Endodermal cell (in vitro differentiated cells): ENCODE results near the gene CUL2. TPM values are rescaled to one million over a fixed set of nuclear protein-coding genes. Genes with fewer than 3 reads are reported as not detected.

Experiments
- DNase-seq: peaks from one replicate; pipeline ENCODE4 v3.0.0-alpha.2; 2017
- H3K27ac ChIP-seq: 2 replicates; pipeline ENCODE4 v1.5.1; 2013; ENCODE audit warnings: mild to moderate bottlenecking, low read depth, low read length, moderate library complexity
- H3K27me3 ChIP-seq: 2 replicates; pipeline ENCODE4 v1.6.1; 2013; ENCODE audit warnings: mild to moderate bottlenecking, low read length, moderate library complexity; ENCODE audit not compliant: insufficient read depth, control insufficient read depth, poor library complexity, severe bottlenecking
- H3K36me3 ChIP-seq: 2 replicates; pipeline ENCODE4 v1.7.0; 2013; ENCODE audit warnings: mild to moderate bottlenecking, low read length, moderate library complexity; ENCODE audit not compliant: control insufficient read depth, insufficient read depth
- H3K4me1 ChIP-seq: one replicate; pipeline ENCODE4 v1.7.0; 2013; ENCODE audit warnings: low read length; ENCODE audit not compliant: control insufficient read depth, insufficient read depth
- H3K4me3 ChIP-seq: 2 replicates; pipeline ENCODE4 v1.5.1; 2013; ENCODE audit warnings: mild to moderate bottlenecking, low read length, moderate library complexity
- H3K9ac ChIP-seq: 2 replicates; pipeline ENCODE4 v1.6.1; 2013; ENCODE audit warnings: mild to moderate bottlenecking, low read length, moderate library complexity; ENCODE audit not compliant: poor library complexity, severe bottlenecking; ENCODE audit errors: extremely low read depth
- H3K9me3 ChIP-seq: 2 replicates; pipeline ENCODE4 v1.6.1; 2013; ENCODE audit warnings: mild to moderate bottlenecking, low read length, moderate library complexity; ENCODE audit not compliant: control insufficient read depth
- H3K27ac Mint-ChIP-seq: 2 replicates; pipeline ENCODE4 v1.8.0; 2020; ENCODE audit warnings: mixed read lengths
- H3K27me3 Mint-ChIP-seq: 2 replicates; pipeline ENCODE4 v1.8.0; 2021; ENCODE audit warnings: mild to moderate bottlenecking, mixed read lengths; ENCODE audit not compliant: insufficient read depth
- H3K36me3 Mint-ChIP-seq: 2 replicates; pipeline ENCODE4 v1.8.0; 2020; ENCODE audit warnings: low read depth, mixed read lengths
- H3K4me1 Mint-ChIP-seq: 2 replicates; pipeline ENCODE4 v1.8.0; 2020; ENCODE audit warnings: mixed read lengths
- H3K4me3 Mint-ChIP-seq: 2 replicates; pipeline ENCODE4 v1.8.0; 2020; ENCODE audit warnings: mild to moderate bottlenecking, moderate library complexity, mixed read lengths
- H3K9me3 Mint-ChIP-seq: 2 replicates; pipeline ENCODE4 v1.8.0; 2020; ENCODE audit warnings: mild to moderate bottlenecking, mixed read lengths
- WGBS, 2 experiments: methylation state at CpG; one replicate each; pipeline versions ENCODE4 v1.1.5 to v1.1.7; 2013; ENCODE audit warnings: missing lambda C conversion rate in 2 of 2, mixed read lengths in 1 of 2; ENCODE audit not compliant: insufficient coverage in 1 of 2, insufficient read length in 1 of 2; 5-methylcytosine and 5-hydroxymethylcytosine counted together
- total RNA-seq, 2 donors: library from RNA; stranded (reverse); fragmentation: NEBNext Ultra II Directional in 1 of 2; extraction: Animal tissue kit (Norgen Biotek cat#: 25700) in 1 of 2; gene quantifications; 2 replicates in 1 of 2; 3 replicates in 1 of 2; pipeline ENCODE4 v1.2.1, GENCODE V29; 2021
- TF ChIP-seq, protein P1 (sequence below): fragments of 200-600 bp; sonication (generic); conservative IDR thresholded peaks from 2 replicates; pipeline ENCODE4 v1.5.0; 2021; ENCODE audit warnings: antibody characterized with exemption, mild to moderate bottlenecking

CUL2 gene
- total RNA-seq, 2 donors from 2014 or later: 39.2 to 41.5 TPM

DNA sequence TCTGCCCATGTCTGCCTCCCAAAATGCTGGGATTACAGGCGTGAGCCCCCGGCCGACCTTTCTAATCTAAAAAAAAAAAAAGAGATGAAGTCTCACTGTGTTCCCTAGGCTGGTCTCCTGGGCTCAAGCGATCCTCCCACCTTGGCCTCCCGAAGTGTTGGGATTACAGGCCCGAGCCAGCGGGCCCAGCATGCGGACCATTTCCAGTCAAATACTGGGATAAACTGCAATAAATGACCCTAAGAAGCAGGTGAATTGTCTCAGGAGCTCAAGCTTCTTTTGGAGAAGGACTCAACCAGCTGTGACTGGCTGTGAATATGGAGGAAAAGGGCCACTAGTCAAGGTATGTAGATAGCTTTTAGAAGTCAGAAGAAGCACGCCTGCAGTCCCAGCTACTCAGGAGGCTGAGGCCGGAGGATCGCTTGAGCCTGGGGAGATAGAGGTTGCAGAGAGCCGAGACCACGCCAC lies 36.0 kb upstream of the CUL2 start:
- Mint-ChIP-seq H3K4me1 (peaks cover 5% of the 10 kb centered on the region), H3K27me3 (no peaks in the 10 kb centered on the region), H3K36me3 (peaks cover 5% of the 10 kb centered on the region), H3K4me3 (peak overlapping the region; percentile 91), H3K9me3 (peaks cover 2% of the 10 kb centered on the region), H3K27ac (peak overlapping the region; percentile 88)
- TF ChIP-seq, protein P1, sequence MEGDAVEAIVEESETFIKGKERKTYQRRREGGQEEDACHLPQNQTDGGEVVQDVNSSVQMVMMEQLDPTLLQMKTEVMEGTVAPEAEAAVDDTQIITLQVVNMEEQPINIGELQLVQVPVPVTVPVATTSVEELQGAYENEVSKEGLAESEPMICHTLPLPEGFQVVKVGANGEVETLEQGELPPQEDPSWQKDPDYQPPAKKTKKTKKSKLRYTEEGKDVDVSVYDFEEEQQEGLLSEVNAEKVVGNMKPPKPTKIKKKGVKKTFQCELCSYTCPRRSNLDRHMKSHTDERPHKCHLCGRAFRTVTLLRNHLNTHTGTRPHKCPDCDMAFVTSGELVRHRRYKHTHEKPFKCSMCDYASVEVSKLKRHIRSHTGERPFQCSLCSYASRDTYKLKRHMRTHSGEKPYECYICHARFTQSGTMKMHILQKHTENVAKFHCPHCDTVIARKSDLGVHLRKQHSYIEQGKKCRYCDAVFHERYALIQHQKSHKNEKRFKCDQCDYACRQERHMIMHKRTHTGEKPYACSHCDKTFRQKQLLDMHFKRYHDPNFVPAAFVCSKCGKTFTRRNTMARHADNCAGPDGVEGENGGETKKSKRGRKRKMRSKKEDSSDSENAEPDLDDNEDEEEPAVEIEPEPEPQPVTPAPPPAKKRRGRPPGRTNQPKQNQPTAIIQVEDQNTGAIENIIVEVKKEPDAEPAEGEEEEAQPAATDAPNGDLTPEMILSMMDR: no peak
- no peaks in the 10 kb centered on the region for H3K9me3 ChIP-seq
- WGBS, 2 experiments: 81 to 86% methylated on average over 9 to 13 of the region's 13 CpGs
- no peaks in the 10 kb centered on the region for H3K36me3 ChIP-seq
- DNase-seq: no peak
- no peaks in the 10 kb centered on the region for H3K4me1 ChIP-seq
- no peaks in the 10 kb centered on the region for H3K27me3 ChIP-seq
- H3K27ac ChIP-seq: no peak overlapping the region
- peak overlapping the region; percentile 45 for H3K9ac ChIP-seq
- H3K4me3 ChIP-seq: peak overlapping the region; percentile 87

DNA sequence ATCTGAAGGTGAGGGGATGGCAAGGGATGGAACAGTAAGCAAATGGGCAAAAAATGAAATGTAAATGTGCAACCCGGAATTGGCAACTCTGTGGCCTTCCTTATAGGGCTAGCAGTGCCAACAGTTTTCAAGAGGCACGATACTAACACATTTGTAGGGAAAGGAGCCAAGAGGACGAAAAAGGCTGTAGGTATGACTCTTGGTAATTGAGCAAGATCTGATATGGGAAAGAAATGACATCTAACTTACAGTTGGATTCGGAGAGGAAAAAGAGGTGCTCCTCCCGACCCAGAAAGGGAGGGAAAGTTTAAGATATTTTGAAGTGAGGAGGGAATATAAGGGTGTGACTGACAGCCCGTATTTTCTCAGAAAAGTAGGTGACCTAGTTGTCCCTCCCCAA lies 34.4 kb upstream of the CUL2 start:
- Mint-ChIP-seq H3K27me3 (no peaks in the 10 kb centered on the region), H3K4me3 (no peak overlapping the region), H3K9me3 (peaks cover 2% of the 10 kb centered on the region), H3K27ac (no peak overlapping the region), H3K4me1 (peaks cover 5% of the 10 kb centered on the region), H3K36me3 (peaks cover 5% of the 10 kb centered on the region)
- no peaks in the 10 kb centered on the region for H3K4me1 ChIP-seq
- TF ChIP-seq, protein P1: no peak
- no peak overlapping the region for H3K9ac ChIP-seq
- no peak overlapping the region for H3K27ac ChIP-seq
- H3K9me3 ChIP-seq: no peaks in the 10 kb centered on the region
- no peaks in the 10 kb centered on the region for H3K36me3 ChIP-seq
- DNase-seq: no peak
- 91 to 98% methylated on average over 5 to 6 of the region's 6 CpGs for WGBS, 2 experiments
- no peaks in the 10 kb centered on the region for H3K27me3 ChIP-seq
- H3K4me3 ChIP-seq: no peak overlapping the region

DNA sequence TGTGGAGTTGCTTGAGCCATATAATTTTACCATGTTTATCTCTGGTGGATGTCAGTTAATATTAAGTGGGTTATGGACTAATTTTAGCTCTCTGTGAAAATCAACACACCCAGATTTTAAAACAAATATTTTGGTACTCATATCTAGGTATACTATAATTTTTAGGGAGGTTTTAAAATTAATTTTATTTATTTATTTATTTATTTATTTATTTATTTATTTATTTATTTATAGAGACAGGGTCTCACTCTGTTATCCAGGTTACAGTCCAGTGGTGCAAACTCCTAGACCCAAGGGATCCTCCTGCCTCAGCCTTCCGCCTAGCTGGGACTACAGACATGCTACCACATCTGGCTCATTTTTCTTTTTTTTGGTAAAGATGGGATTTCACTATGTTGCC lies 29.2 kb upstream of the CUL2 start:
- Histone ChIP-seq H3K4me3 (no peak overlapping the region), H3K36me3 (no peaks in the 10 kb centered on the region), H3K27ac (no peak overlapping the region), H3K27me3 (no peaks in the 10 kb centered on the region), H3K4me1 (no peaks in the 10 kb centered on the region), H3K9me3 (no peaks in the 10 kb centered on the region), H3K9ac (no peak overlapping the region)
- no peak for DNase-seq
- Mint-ChIP-seq H3K27ac (no peak overlapping the region), H3K27me3 (no peaks in the 10 kb centered on the region), H3K9me3 (no peaks in the 10 kb centered on the region), H3K36me3 (no peaks in the 10 kb centered on the region), H3K4me1 (no peaks in the 10 kb centered on the region), H3K4me3 (no peak overlapping the region)
- 96% methylated on average over 1 of the region's 1 CpG; no CpG with 5 or more reads in 1 of the 2 experiments for WGBS, 2 experiments
- TF ChIP-seq, protein P1: no peak
